ENCODE data around the gene KRT77.
"Not testable (repeated sequence)": the region's sequence is repeated elsewhere in the genome, so short reads cannot be mapped to it uniquely, and the experiment has no call there.

The KRT77 gene

GRCh38 chr12:52722680-52723079, 19.4 kb upstream of the KRT77 start:
- no peak for DNase-seq (ENCODE audit: low spot score)

- no peak for DNase-seq (ENCODE audit: low spot score)
These were observed 18.6 kb upstream of the KRT77 start for GRCh38 chr12:52721838-52722470.

- no peak for DNase-seq (ENCODE audit: low spot score)
These were observed 17.1 kb upstream of the KRT77 start for GRCh38 chr12:52720365-52720886.

- DNase-seq (ENCODE audit: low spot score) = no peak
These were observed 12.7 kb upstream of the KRT77 start for GRCh38 chr12:52716061-52716460.

GRCh38 chr12:52715416-52715815, 12.1 kb upstream of the KRT77 start:
- DNase-seq (ENCODE audit: low spot score) = no peak

GRCh38 chr12:52714887-52715281, 11.6 kb upstream of the KRT77 start:
- no peak for DNase-seq (ENCODE audit: low spot score)

GRCh38 chr12:52713960-52714886, 10.9 kb upstream of the KRT77 start:
- no peak for DNase-seq (ENCODE audit: low spot score)

GRCh38 chr12:52712122-52712521, 8.8 kb upstream of the KRT77 start:
- not testable (repeated sequence) for DNase-seq (ENCODE audit: low spot score)

GRCh38 chr12:52710730-52711129, 7.4 kb upstream of the KRT77 start:
- no peak for DNase-seq (ENCODE audit: low spot score)

- no peak for DNase-seq (ENCODE audit: low spot score)
These were observed 4.7 kb upstream of the KRT77 start for GRCh38 chr12:52708010-52708409.

GRCh38 chr12:52704464-52704863, 1.1 kb upstream of the KRT77 start:
- DNase-seq (ENCODE audit: low spot score) = no peak

GRCh38 chr12:52703878-52704277, 554 bp upstream of the KRT77 start:
- DNase-seq (ENCODE audit: low spot score) = no peak

GRCh38 chr12:52702338-52702737, 986 bp downstream of the KRT77 start:
- DNase-seq (ENCODE audit: low spot score) = no peak

- DNase-seq (ENCODE audit: low spot score) = no peak
These were observed 2.0 kb downstream of the KRT77 start for GRCh38 chr12:52701281-52701680.

- no peak for DNase-seq (ENCODE audit: low spot score)
These were observed 3.4 kb downstream of the KRT77 start for GRCh38 chr12:52699960-52700359.

GRCh38 chr12:52699373-52699772, 4.0 kb downstream of the KRT77 start:
- no peak for DNase-seq (ENCODE audit: low spot score)

GRCh38 chr12:52698651-52699340, 4.5 kb downstream of the KRT77 start:
- no peak for DNase-seq (ENCODE audit: low spot score)

GRCh38 chr12:52697058-52697582, 6.2 kb downstream of the KRT77 start:
- DNase-seq (ENCODE audit: low spot score) = no peak

- DNase-seq (ENCODE audit: low spot score) = no peak
These were observed 6.7 kb downstream of the KRT77 start for GRCh38 chr12:52696588-52696987.

GRCh38 chr12:52695039-52695438, 8.3 kb downstream of the KRT77 start:
- no peak for DNase-seq (ENCODE audit: low spot score)

GRCh38 chr12:52694151-52694550, 9.2 kb downstream of the KRT77 start:
- no peak for DNase-seq (ENCODE audit: low spot score)

- no peak for DNase-seq (ENCODE audit: low spot score)
These were observed 10.1 kb downstream of the KRT77 start for GRCh38 chr12:52693261-52693660.

Data from COLO829 (cell line).